Calu3 (cell line): ENCODE results near the gene URI1. TPM values are rescaled to one million over a fixed set of nuclear protein-coding genes. Genes with fewer than 3 reads are reported as not detected.

Experiments
- BruUV-seq: library from RNA; stranded (reverse); fragments of 400-500 nt; replicated peaks from 2 replicates; lab custom pipeline; 2021; lab: Mats Ljungman, UMichigan
- CTCF ChIA-PET: fragments of 300-600 bp; sonication (Branson Sonifier 250); formaldehyde crosslinking; loops from one replicate; lab custom pipeline; 2022; ENCODE audit warnings: antibody characterized with exemption; lab: Charles Lee
- DNase-seq: peaks from one replicate; pipeline ENCODE4 v3.0.0; 2022
- H3K27ac Mint-ChIP-seq: one replicate; pipeline ENCODE4 v1.8.0; 2022; ENCODE audit warnings: mixed read lengths; ENCODE audit not compliant: unreplicated experiment
- H3K27me3 Mint-ChIP-seq: one replicate; pipeline ENCODE4 v1.8.0; 2022; ENCODE audit warnings: mixed read lengths; ENCODE audit not compliant: unreplicated experiment
- H3K36me3 Mint-ChIP-seq: one replicate; pipeline ENCODE4 v1.8.0; 2022; ENCODE audit warnings: mild to moderate bottlenecking, moderate library complexity, mixed read lengths; ENCODE audit not compliant: insufficient read depth, unreplicated experiment
- H3K4me1 Mint-ChIP-seq: one replicate; pipeline ENCODE4 v1.8.0; 2022; ENCODE audit warnings: mild to moderate bottlenecking, low read depth, mixed read lengths; ENCODE audit not compliant: unreplicated experiment
- H3K4me3 Mint-ChIP-seq: one replicate; pipeline ENCODE4 v1.8.0; 2022; ENCODE audit warnings: mild to moderate bottlenecking, low read depth, moderate library complexity, mixed read lengths; ENCODE audit not compliant: unreplicated experiment
- H3K9me3 Mint-ChIP-seq: one replicate; pipeline ENCODE4 v1.8.0; 2022; ENCODE audit warnings: low read depth, mixed read lengths; ENCODE audit not compliant: unreplicated experiment
- CTCF ChIP-seq: fragments of 200-600 bp; IDR thresholded peaks from one replicate; pipeline ENCODE4 v1.8.0; 2022; ENCODE audit warnings: antibody characterized with exemption; ENCODE audit not compliant: unreplicated experiment
- intact Hi-C: fragments of 100-400 bp; cut with micrococcal nuclease; formaldehyde crosslinking; loops from one replicate; pipeline ENCODE4 v1.10.0; 2022; ENCODE audit not compliant: unreplicated experiment
- total RNA-seq: library from RNA; stranded (reverse); gene quantifications from 2 replicates; pipeline ENCODE4 v1.2.3, GENCODE V29; 2022

The URI1 gene
- total RNA-seq, 1 experiment from 2014 or later, result 50.6 TPM

GRCh38 chr19:29961311-29961710, 19.3 kb downstream of the URI1 start:
- CTCF ChIA-PET, result interaction anchor here (0.7 kb wide), 1 partner anchor 13 kb away, joined by 4 read pairs; no protein-coding TSS in a partner anchor
- DNase-seq, result no peak
- TF ChIP-seq CTCF, result no peak
- no peak overlapping the region for H3K27ac Mint-ChIP-seq
- no peaks in the 10 kb centered on the region for H3K27me3 Mint-ChIP-seq
- BruUV-seq, result no TSS peak
- H3K4me1 Mint-ChIP-seq, result peaks cover 23% of the 10 kb centered on the region
- H3K9me3 Mint-ChIP-seq, result no peaks in the 10 kb centered on the region
- H3K36me3 Mint-ChIP-seq, result no peaks in the 10 kb centered on the region
- intact Hi-C loops, result no loop called here
- H3K4me3 Mint-ChIP-seq, result no peak overlapping the region

- H3K36me3 Mint-ChIP-seq, result no peaks in the 10 kb centered on the region
- no peak overlapping the region for H3K4me3 Mint-ChIP-seq
- CTCF ChIA-PET, result no interaction called here
- no peaks in the 10 kb centered on the region for H3K27me3 Mint-ChIP-seq
- BruUV-seq, result no TSS peak
- H3K4me1 Mint-ChIP-seq, result peaks cover 23% of the 10 kb centered on the region
- DNase-seq, result no peak
- H3K9me3 Mint-ChIP-seq, result no peaks in the 10 kb centered on the region
- no peak for TF ChIP-seq CTCF
- H3K27ac Mint-ChIP-seq, result no peak overlapping the region
- intact Hi-C loops, result no loop called here
Measured at GRCh38 chr19:29962793-29963192, 20.8 kb downstream of the URI1 start.

GRCh38 chr19:29963576-29963975, 21.5 kb downstream of the URI1 start:
- H3K9me3 Mint-ChIP-seq, result no peaks in the 10 kb centered on the region

GRCh38 chr19:29964171-29964570, 22.1 kb downstream of the URI1 start:
- Mint-ChIP-seq H3K4me3 (no peak overlapping the region), H3K36me3 (no peaks in the 10 kb centered on the region), H3K27ac (no peak overlapping the region), H3K4me1 (peaks cover 23% of the 10 kb centered on the region), H3K9me3 (no peaks in the 10 kb centered on the region), H3K27me3 (no peaks in the 10 kb centered on the region)
- TF ChIP-seq CTCF, result no peak
- intact Hi-C loops, result no loop called here
- no TSS peak for BruUV-seq
- CTCF ChIA-PET, result interaction anchor here (0.5 to 0.7 kb wide), 5 partner anchors 17 to 653 kb away, joined by 3 to 6 read pairs (median 4); no protein-coding TSS in a partner anchor
- DNase-seq, result no peak

More at GRCh38 chr19:29963576-29963975, 21.5 kb downstream of the URI1 start:
- H3K27ac Mint-ChIP-seq, result no peak overlapping the region
- intact Hi-C loops, result no loop called here
- CTCF ChIA-PET, result interaction anchor here (0.5 to 0.7 kb wide), 3 partner anchors 17 to 64 kb away, joined by 3 to 6 read pairs (median 3); no protein-coding TSS in a partner anchor
- DNase-seq, result no peak
- H3K4me1 Mint-ChIP-seq, result peaks cover 23% of the 10 kb centered on the region
- TF ChIP-seq CTCF, result no peak
- H3K4me3 Mint-ChIP-seq, result no peak overlapping the region
- BruUV-seq, result no TSS peak
- H3K36me3 Mint-ChIP-seq, result no peaks in the 10 kb centered on the region
- H3K27me3 Mint-ChIP-seq, result no peaks in the 10 kb centered on the region
